OCI-LY7 (cell line): Measurements from ENCODE around the gene ANKRD11. TPM values are rescaled to one million over a fixed set of nuclear protein-coding genes. Genes with fewer than 3 reads are reported as not detected.

ENCODE experiments used
- BruUV-seq: library from RNA; stranded (reverse); fragments of 400-500 nt; replicated peaks from 2 replicates; lab custom pipeline; 2021; lab: Mats Ljungman, UMichigan
- CTCF ChIA-PET: fragments of 300-600 bp; sonication (Branson Sonifier 250); formaldehyde crosslinking; loops from one replicate; lab custom pipeline; 2022; ENCODE audit warnings: antibody characterized with exemption; ENCODE audit not compliant: unreplicated experiment; lab: Charles Lee
- POLR2A ChIA-PET: fragments of 300-600 bp; sonication (Branson Sonifier 250); formaldehyde crosslinking; loops from one replicate; lab custom pipeline; 2022; ENCODE audit warnings: antibody characterized with exemption; lab: Charles Lee
- DNase-seq: peaks from one replicate; pipeline ENCODE4 v3.0.0-alpha.2; 2015; ENCODE audit warnings: low spot score
- H2AFZ ChIP-seq: fragments of 200-600 bp; sonication (generic), shearing (Covaris generic); 2 replicates; pipeline ENCODE4 v1.6.1; 2014; ENCODE audit warnings: mild to moderate bottlenecking, antibody characterized with exemption, low read length, moderate library complexity
- H3K27ac ChIP-seq: fragments of 200-600 bp; sonication (generic); 2 replicates; pipeline ENCODE4 v1.5.1; 2014; ENCODE audit warnings: mixed run types, low read depth, mild to moderate bottlenecking, moderate library complexity, low read length, inconsistent platforms; ENCODE audit not compliant: poor library complexity, severe bottlenecking
- H3K36me3 ChIP-seq: fragments of 200-600 bp; sonication (generic); 2 replicates; pipeline ENCODE4 v1.6.1; 2014; ENCODE audit warnings: mild to moderate bottlenecking, antibody characterized with exemption, low read length, moderate library complexity, mixed read lengths; ENCODE audit not compliant: insufficient read depth
- H3K4me1 ChIP-seq: fragments of 200-600 bp; sonication (generic); 2 replicates; pipeline ENCODE4 v1.5.1; 2014; ENCODE audit warnings: mild to moderate bottlenecking, low read length; ENCODE audit not compliant: insufficient read depth, poor library complexity, severe bottlenecking
- H3K4me2 ChIP-seq: fragments of 200-600 bp; sonication (generic); 2 replicates; pipeline ENCODE4 v1.6.1; 2014; ENCODE audit warnings: mild to moderate bottlenecking, low read length
- H3K4me3 ChIP-seq: fragments of 200-600 bp; sonication (generic); 2 replicates; pipeline ENCODE4 v1.5.1; 2014; ENCODE audit warnings: mild to moderate bottlenecking, low read depth, low read length; ENCODE audit not compliant: poor library complexity, severe bottlenecking
- H3K79me2 ChIP-seq: fragments of 200-600 bp; sonication (generic); 2 replicates; pipeline ENCODE4 v1.6.1; 2016; ENCODE audit warnings: low read depth, mild to moderate bottlenecking, low read length, moderate library complexity, mixed read lengths; ENCODE audit not compliant: insufficient read depth
- H3K9me2 ChIP-seq: fragments of 200-600 bp; sonication (generic); 2 replicates; pipeline ENCODE4 v1.6.1; 2016; ENCODE audit warnings: mild to moderate bottlenecking, low read length, mixed read lengths; ENCODE audit not compliant: insufficient read depth
- H3K9me3 ChIP-seq: fragments of 200-600 bp; sonication (generic); 2 replicates; pipeline ENCODE4 v1.6.1; 2014; ENCODE audit warnings: mild to moderate bottlenecking, mixed run types, low read length, mixed read lengths
- H4K20me1 ChIP-seq: fragments of 200-600 bp; sonication (generic); 2 replicates; pipeline ENCODE4 v1.6.1; 2014; ENCODE audit warnings: mild to moderate bottlenecking, antibody characterized with exemption, low read length, moderate library complexity, mixed read lengths; ENCODE audit not compliant: insufficient read depth
- CTCF ChIP-seq: fragments of 200-600 bp; sonication (generic); conservative IDR thresholded peaks from 2 replicates; pipeline ENCODE4 v1.5.1; 2014; ENCODE audit warnings: mild to moderate bottlenecking, antibody characterized with exemption, low read length, moderate library complexity, mixed read lengths
- EZH2phosphoT487 ChIP-seq: fragments of 200-600 bp; sonication (generic); IDR thresholded peaks from 2 replicates; pipeline ENCODE4 v1.6.1; 2018; ENCODE audit warnings: low read depth, borderline replicate concordance, mild to moderate bottlenecking, mixed run types, antibody characterized with exemption, low read length, moderate library complexity, mixed read lengths
- intact Hi-C: fragments of 100-400 bp; cut with micrococcal nuclease; formaldehyde crosslinking; loops from one replicate; pipeline ENCODE4 v1.10.0; 2022; ENCODE audit not compliant: unreplicated experiment
- total RNA-seq, 2 experiments: library from RNA; depleted of rRNA in 1 of 2; stranded (reverse); fragments of >200 nt in 1 of 2; shearing (Covaris generic) in 1 of 2; gene quantifications; 2 replicates each; pipeline ENCODE4 v1.2.3, GENCODE V29; 2014 to 2022

Gene ANKRD11
- total RNA-seq, 2 experiments from 2014 or later: 89.1 to 251 TPM

GRCh38 chr16:89370601-89371000 is 119.8 kb downstream of the ANKRD11 start:
- Histone ChIP-seq H3K9me3 (no peaks in the 10 kb centered on the region), H3K4me1 (peaks cover 25% of the 10 kb centered on the region), H3K79me2 (peaks cover 100% of the 10 kb centered on the region), H3K27ac (no peak overlapping the region), H3K36me3 (peaks cover 39% of the 10 kb centered on the region), H3K4me3 (no peak overlapping the region), H2AFZ (no peak overlapping the region), H3K4me2 (no peak overlapping the region), H3K9me2 (no peaks in the 10 kb centered on the region), H4K20me1 (0 out of 2 replicates have a peak, but pooled peaks cover 6% of the 10 kb centered on the region)
- no peak for TF ChIP-seq CTCF
- no peak for TF ChIP-seq EZH2phosphoT487
- intact Hi-C loops: no loop called here
- no TSS peak for BruUV-seq
- POLR2A ChIA-PET: no interaction called here
- CTCF ChIA-PET: no interaction called here
- DNase-seq: no peak

- intact Hi-C loops: no loop called here
- no peaks in the 10 kb centered on the region for H3K9me2 ChIP-seq
- CTCF ChIA-PET: no interaction called here
- H3K4me1 ChIP-seq: peaks cover 20% of the 10 kb centered on the region
- no peak overlapping the region for H3K4me3 ChIP-seq
- DNase-seq: no peak
- H4K20me1 ChIP-seq: peaks cover 10% of the 10 kb centered on the region; the same call in 1 of the 2 replicates
- no peaks in the 10 kb centered on the region for H3K9me3 ChIP-seq
- H3K27ac ChIP-seq: no peak overlapping the region
- BruUV-seq: no TSS peak
- H3K79me2 ChIP-seq: peaks cover 100% of the 10 kb centered on the region
- no peak overlapping the region for H3K4me2 ChIP-seq
- peaks cover 39% of the 10 kb centered on the region for H3K36me3 ChIP-seq
- POLR2A ChIA-PET: no interaction called here
- TF ChIP-seq EZH2phosphoT487: no peak
- no peak for TF ChIP-seq CTCF
- H2AFZ ChIP-seq: no peak overlapping the region
Observed at GRCh38 chr16:89370081-89370511, 120.3 kb downstream of the ANKRD11 start.

- no peaks in the 10 kb centered on the region for H3K9me3 ChIP-seq
- peaks cover 14% of the 10 kb centered on the region for H3K4me1 ChIP-seq
- H3K27ac ChIP-seq: no peak overlapping the region
- H3K79me2 ChIP-seq: peaks cover 100% of the 10 kb centered on the region
- no peak overlapping the region for H3K4me2 ChIP-seq
- no peak for DNase-seq
- ChIA-PET POLR2A (no interaction called here), CTCF (no interaction called here)
- peaks cover 10% of the 10 kb centered on the region for H4K20me1 ChIP-seq
- intact Hi-C loops: no loop called here
- no TSS peak for BruUV-seq
- H3K9me2 ChIP-seq: no peaks in the 10 kb centered on the region
- H2AFZ ChIP-seq: no peak overlapping the region
- H3K4me3 ChIP-seq: no peak overlapping the region
- peaks cover 39% of the 10 kb centered on the region for H3K36me3 ChIP-seq
- no peak for TF ChIP-seq CTCF
- TF ChIP-seq EZH2phosphoT487: no peak
Observed at GRCh38 chr16:89369266-89369895, 121.0 kb downstream of the ANKRD11 start.
